GM12874 (cell line): ENCODE results near the gene ZBTB16.

Source experiments
- TF ChIP-seq, protein P1 (sequence below): IDR thresholded peaks from 2 replicates; pipeline ENCODE4 v1.5.1; 2011; ENCODE audit warnings: low read depth, mild to moderate bottlenecking, control low read depth, low read length, moderate library complexity; ENCODE audit not compliant: insufficient read depth

ZBTB16 gene

GRCh38 chr11:114156782-114157181 lies 97.3 kb downstream of the ZBTB16 start:
- TF ChIP-seq, protein P1, sequence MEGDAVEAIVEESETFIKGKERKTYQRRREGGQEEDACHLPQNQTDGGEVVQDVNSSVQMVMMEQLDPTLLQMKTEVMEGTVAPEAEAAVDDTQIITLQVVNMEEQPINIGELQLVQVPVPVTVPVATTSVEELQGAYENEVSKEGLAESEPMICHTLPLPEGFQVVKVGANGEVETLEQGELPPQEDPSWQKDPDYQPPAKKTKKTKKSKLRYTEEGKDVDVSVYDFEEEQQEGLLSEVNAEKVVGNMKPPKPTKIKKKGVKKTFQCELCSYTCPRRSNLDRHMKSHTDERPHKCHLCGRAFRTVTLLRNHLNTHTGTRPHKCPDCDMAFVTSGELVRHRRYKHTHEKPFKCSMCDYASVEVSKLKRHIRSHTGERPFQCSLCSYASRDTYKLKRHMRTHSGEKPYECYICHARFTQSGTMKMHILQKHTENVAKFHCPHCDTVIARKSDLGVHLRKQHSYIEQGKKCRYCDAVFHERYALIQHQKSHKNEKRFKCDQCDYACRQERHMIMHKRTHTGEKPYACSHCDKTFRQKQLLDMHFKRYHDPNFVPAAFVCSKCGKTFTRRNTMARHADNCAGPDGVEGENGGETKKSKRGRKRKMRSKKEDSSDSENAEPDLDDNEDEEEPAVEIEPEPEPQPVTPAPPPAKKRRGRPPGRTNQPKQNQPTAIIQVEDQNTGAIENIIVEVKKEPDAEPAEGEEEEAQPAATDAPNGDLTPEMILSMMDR: no peak

GRCh38 chr11:114157476-114158050 lies 98.1 kb downstream of the ZBTB16 start:
- TF ChIP-seq, protein P1: no peak

DNA sequence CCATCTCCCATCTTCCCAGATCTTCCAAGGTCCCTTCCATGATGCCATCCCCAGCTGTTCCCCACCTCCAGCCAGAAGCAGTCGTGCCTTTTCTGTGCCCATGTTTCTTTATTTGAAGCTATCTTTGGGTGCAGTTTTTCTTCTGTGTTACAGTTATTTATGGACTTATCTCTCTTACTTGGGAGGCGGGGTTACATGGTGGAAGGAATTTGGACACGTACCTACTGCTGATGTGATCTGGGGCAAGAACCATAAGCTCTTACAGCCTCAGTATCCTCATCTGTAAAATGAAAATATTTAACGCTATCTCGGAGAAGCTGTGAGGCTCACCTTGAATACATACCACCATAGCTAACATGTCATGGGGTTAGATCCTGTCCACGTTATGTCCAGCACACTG lies 98.9 kb downstream of the ZBTB16 start:
- TF ChIP-seq, protein P1: no peak

GRCh38 chr11:114158886-114159285 lies 99.4 kb downstream of the ZBTB16 start:
- TF ChIP-seq, protein P1: no peak

GRCh38 chr11:114159320-114159719 lies 99.8 kb downstream of the ZBTB16 start:
- TF ChIP-seq, protein P1: no peak

GRCh38 chr11:114159802-114160632 lies 100.5 kb downstream of the ZBTB16 start:
- TF ChIP-seq, protein P1: no peak

- TF ChIP-seq, protein P1: no peak
These were observed 101.4 kb downstream of the ZBTB16 start for GRCh38 chr11:114160894-114161293.
